DOHH2 (cell line): ENCODE measurements around the gene SRSF2.

ENCODE experiments used
- H3F3A ChIP-seq: fragments of 200-600 bp; sonication (generic), shearing (Covaris generic); 2 replicates; pipeline ENCODE4 v1.6.0; 2016; ENCODE audit warnings: antibody characterized with exemption, mild to moderate bottlenecking; ENCODE audit not compliant: control insufficient read depth, insufficient read depth
- H3K27ac ChIP-seq: fragments of 200-600 bp; sonication (generic); 2 replicates; pipeline ENCODE4 v1.5.1; 2014; ENCODE audit warnings: low read depth, mild to moderate bottlenecking, low read length, moderate library complexity
- H3K27me3 ChIP-seq: fragments of 200-600 bp; sonication (generic); 2 replicates; pipeline ENCODE4 v1.6.1; 2014; ENCODE audit warnings: mild to moderate bottlenecking, low read length, mixed read lengths; ENCODE audit not compliant: control insufficient read depth
- H3K36me3 ChIP-seq: fragments of 200-600 bp; sonication (generic); 2 replicates; pipeline ENCODE4 v1.6.1; 2014; ENCODE audit warnings: mild to moderate bottlenecking, low read length, moderate library complexity, mixed read lengths; ENCODE audit not compliant: control insufficient read depth
- H3K4me1 ChIP-seq: fragments of 200-600 bp; sonication (generic); 2 replicates; pipeline ENCODE4 v1.6.1; 2014; ENCODE audit warnings: mild to moderate bottlenecking, low read length, mixed read lengths; ENCODE audit not compliant: control insufficient read depth
- H3K4me2 ChIP-seq: fragments of 200-600 bp; sonication (generic); 2 replicates; pipeline ENCODE4 v1.6.0; 2014; ENCODE audit warnings: mild to moderate bottlenecking, low read length, moderate library complexity
- H3K4me3 ChIP-seq: fragments of 200-600 bp; sonication (generic); 2 replicates; pipeline ENCODE4 v1.5.1; 2014; ENCODE audit warnings: mild to moderate bottlenecking, low read length, mixed read lengths
- H3K79me2 ChIP-seq: fragments of 200-600 bp; sonication (generic); 2 replicates; pipeline ENCODE4 v1.6.1; 2014; ENCODE audit warnings: mild to moderate bottlenecking, low read length, mixed read lengths; ENCODE audit not compliant: control insufficient read depth
- H3K9me2 ChIP-seq: fragments of 200-600 bp; sonication (generic); replicated peaks from 2 replicates; pipeline ENCODE4 v1.6.1; 2014; ENCODE audit warnings: mild to moderate bottlenecking, low read length, mixed read lengths; ENCODE audit not compliant: control insufficient read depth
- H3K9me3 ChIP-seq: fragments of 200-600 bp; sonication (generic); 2 replicates; pipeline ENCODE4 v1.6.1; 2014; ENCODE audit warnings: antibody characterized with exemption, low read length, mixed read lengths; ENCODE audit not compliant: control insufficient read depth, insufficient read depth
- H4K20me1 ChIP-seq: fragments of 200-600 bp; sonication (generic); 2 replicates; pipeline ENCODE4 v1.6.0; 2014; ENCODE audit warnings: low read depth, mild to moderate bottlenecking, antibody characterized with exemption, low read length, moderate library complexity; ENCODE audit not compliant: control insufficient read depth, insufficient read depth
- CTCF ChIP-seq: fragments of 200-600 bp; sonication (generic); IDR thresholded peaks from one replicate; pipeline ENCODE4 v1.5.1; 2014; ENCODE audit warnings: antibody characterized with exemption, mild to moderate bottlenecking, low read depth, low read length; ENCODE audit not compliant: poor library complexity, severe bottlenecking
- EZH2phosphoT487 ChIP-seq: fragments of 200-600 bp; sonication (generic); IDR thresholded peaks from 2 replicates; pipeline ENCODE4 v1.6.1; 2017; ENCODE audit warnings: borderline replicate concordance, mild to moderate bottlenecking, antibody characterized with exemption, low read length, moderate library complexity, mixed read lengths

Gene SRSF2

GRCh38 chr17:76720941-76721340, 16.2 kb downstream of the SRSF2 start:
- Histone ChIP-seq H3K79me2 (peaks cover 35% of the 10 kb centered on the region), H3K4me1 (peaks cover 13% of the 10 kb centered on the region), H3F3A (no peaks in the 10 kb centered on the region; the same call in 1 of the 2 replicates), H3K9me3 (no peaks in the 10 kb centered on the region), H3K36me3 (peaks cover 88% of the 10 kb centered on the region), H3K4me3 (no peak overlapping the region), H4K20me1 (0 out of 2 replicates have a peak, but pooled peaks cover 3% of the 10 kb centered on the region), H3K27ac (no peak overlapping the region), H3K9me2 (no peaks in the 10 kb centered on the region), H3K4me2 (no peak overlapping the region), H3K27me3 (no peaks in the 10 kb centered on the region)
- no peak for TF ChIP-seq EZH2phosphoT487
- TF ChIP-seq CTCF, result no peak

DNA sequence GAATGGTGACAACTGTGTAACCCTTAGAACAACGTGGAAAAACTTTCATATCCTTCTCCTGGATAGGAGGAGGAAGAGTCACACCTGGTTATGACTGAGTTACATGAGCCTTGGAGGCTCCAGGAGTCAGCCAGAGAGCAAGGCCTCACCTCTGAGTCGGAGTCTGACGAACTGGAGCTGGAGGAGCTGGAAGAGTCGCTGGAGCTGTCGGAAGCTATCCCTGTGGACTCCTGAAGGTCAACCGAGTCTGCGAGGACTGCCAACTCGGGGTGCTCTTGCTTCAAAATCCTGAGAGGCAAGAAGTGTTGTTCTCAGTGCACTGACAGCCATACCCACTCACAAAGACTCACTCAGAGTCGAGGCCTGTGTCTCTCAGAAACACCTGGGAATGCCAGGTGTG, 16.9 kb downstream of the SRSF2 start:
- H3F3A ChIP-seq, result no peaks in the 10 kb centered on the region
- no peaks in the 10 kb centered on the region for H4K20me1 ChIP-seq
- no peaks in the 10 kb centered on the region for H3K9me3 ChIP-seq
- H3K4me2 ChIP-seq, result no peak overlapping the region
- H3K4me1 ChIP-seq, result peaks cover 15% of the 10 kb centered on the region
- peaks cover 28% of the 10 kb centered on the region for H3K79me2 ChIP-seq
- no peak for TF ChIP-seq EZH2phosphoT487
- no peak for TF ChIP-seq CTCF
- no peaks in the 10 kb centered on the region for H3K9me2 ChIP-seq
- H3K27me3 ChIP-seq, result no peaks in the 10 kb centered on the region
- no peak overlapping the region for H3K4me3 ChIP-seq
- H3K27ac ChIP-seq, result no peak overlapping the region
- H3K36me3 ChIP-seq, result peaks cover 91% of the 10 kb centered on the region

DNA sequence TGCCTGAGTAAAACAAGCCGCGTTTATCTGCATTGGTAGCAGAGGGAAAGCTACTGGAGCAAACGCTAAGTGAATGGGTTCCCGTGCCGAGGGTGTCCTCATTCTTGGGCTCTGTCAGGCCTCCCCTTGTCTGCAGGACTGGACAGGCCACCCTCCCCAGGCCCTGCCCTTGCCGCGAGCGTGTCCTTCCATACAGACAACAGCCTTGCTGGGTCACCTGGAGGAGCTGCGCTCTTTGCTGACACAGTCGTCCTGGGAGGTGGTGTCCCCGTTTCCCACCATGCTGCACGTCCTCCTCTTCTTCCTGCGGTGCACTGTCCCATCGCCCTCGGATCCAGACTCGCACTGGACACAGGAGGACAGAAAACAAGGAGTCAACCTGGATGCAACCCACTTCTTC, 18.6 kb downstream of the SRSF2 start:
- Histone ChIP-seq H3F3A (no peaks in the 10 kb centered on the region), H3K79me2 (peaks cover 11% of the 10 kb centered on the region), H3K36me3 (peaks cover 86% of the 10 kb centered on the region), H4K20me1 (no peaks in the 10 kb centered on the region), H3K4me3 (no peak overlapping the region), H3K4me1 (peaks cover 11% of the 10 kb centered on the region), H3K4me2 (no peak overlapping the region), H3K9me2 (no peaks in the 10 kb centered on the region), H3K9me3 (no peaks in the 10 kb centered on the region), H3K27ac (no peak overlapping the region), H3K27me3 (no peaks in the 10 kb centered on the region)
- TF ChIP-seq CTCF, result no peak
- TF ChIP-seq EZH2phosphoT487, result no peak

GRCh38 chr17:76716839-76717215, 20.3 kb downstream of the SRSF2 start:
- H3K27me3 ChIP-seq, result no peaks in the 10 kb centered on the region
- no peak overlapping the region for H3K27ac ChIP-seq
- H4K20me1 ChIP-seq, result no peaks in the 10 kb centered on the region
- no peak for TF ChIP-seq EZH2phosphoT487
- TF ChIP-seq CTCF, result no peak
- peaks cover 2% of the 10 kb centered on the region; the same call in 1 of the 2 replicates for H3K79me2 ChIP-seq
- H3K4me1 ChIP-seq, result peaks cover 11% of the 10 kb centered on the region
- peaks cover 1% of the 10 kb centered on the region; the same call in 1 of the 2 replicates for H3F3A ChIP-seq
- peaks cover 79% of the 10 kb centered on the region for H3K36me3 ChIP-seq
- no peak overlapping the region for H3K4me2 ChIP-seq
- H3K9me3 ChIP-seq, result no peaks in the 10 kb centered on the region
- H3K9me2 ChIP-seq, result no peaks in the 10 kb centered on the region
- H3K4me3 ChIP-seq, result no peak overlapping the region
